K562 (cell line): ENCODE data around the gene CERS6. TPM values are rescaled to one million over a fixed set of nuclear protein-coding genes. Genes with fewer than 3 reads are reported as not detected.

ENCODE experiments used
- ATF4 ChIP-seq: fragments of 450-650 bp; formaldehyde crosslinking; IDR thresholded peaks from 2 replicates; pipeline ENCODE4 v1.4.0; 2022; ENCODE audit warnings: mild to moderate bottlenecking, moderate library complexity
- BRF2 ChIP-seq: IDR thresholded peaks from 3 replicates; pipeline ENCODE4 v1.6.1; 2011; ENCODE audit warnings: borderline replicate concordance, mild to moderate bottlenecking; ENCODE audit not compliant: insufficient read length, insufficient read depth
- CHCHD3 ChIP-seq: fragments of 250-450 bp; sonication (Bioruptor Pico); IDR thresholded peaks from 2 replicates; pipeline ENCODE4 v2.1.2; 2022; ENCODE audit warnings: mild to moderate bottlenecking
- CLOCK ChIP-seq: fragments of 250-450 bp; sonication (Bioruptor Pico); IDR thresholded peaks from 2 replicates; pipeline ENCODE4 v1.4.0; 2020; ENCODE audit warnings: mild to moderate bottlenecking, moderate library complexity, borderline replicate concordance
- CTBP1 ChIP-seq: fragments of 450-650 bp; IDR thresholded peaks from 2 replicates; pipeline ENCODE4 v1.6.1; 2016; ENCODE audit warnings: borderline replicate concordance
- ELF4 ChIP-seq: fragments of 450-650 bp; formaldehyde crosslinking; IDR thresholded peaks from 2 replicates; pipeline ENCODE4 v1.4.0; 2022; ENCODE audit warnings: missing genetic modification characterization
- EP400 ChIP-seq: fragments of 450-650 bp; IDR thresholded peaks from 2 replicates; pipeline ENCODE4 v1.6.1; 2017; ENCODE audit warnings: antibody characterized with exemption, mild to moderate bottlenecking, moderate library complexity
- HDAC8 ChIP-seq: fragments of 450-650 bp; IDR thresholded peaks from 2 replicates; pipeline ENCODE4 v1.6.1; 2016; ENCODE audit warnings: mild to moderate bottlenecking, missing genetic modification characterization, moderate library complexity, missing compliant biosample characterization
- HMGN3 ChIP-seq: IDR thresholded peaks from 2 replicates; pipeline ENCODE4 v1.6.1; 2011; ENCODE audit warnings: borderline replicate concordance, low read depth, mild to moderate bottlenecking, mixed read lengths, low read length; ENCODE audit not compliant: insufficient read length; ENCODE audit errors: extremely low read depth
- MYC ChIP-seq, 2 experiments: fragments of 250-450 bp in 1 of 2; sonication (Bioruptor Pico) in 1 of 2; IDR thresholded peaks; 2 replicates each; pipeline versions ENCODE4 v1.5.1 to v1.6.1; 2012 to 2021; ENCODE audit warnings: low read depth in 2 of 2, borderline replicate concordance in 1 of 2, improper control_type of control experiment in 1 of 2, low read length in 1 of 2, mild to moderate bottlenecking in 1 of 2, moderate library complexity in 1 of 2
- NCOR1 ChIP-seq: fragments of 450-650 bp; IDR thresholded peaks from 2 replicates; pipeline ENCODE4 v1.6.1; 2016; ENCODE audit warnings: mild to moderate bottlenecking, moderate library complexity
- NR0B1 ChIP-seq: fragments of 450-650 bp; IDR thresholded peaks from one replicate; pipeline ENCODE4 v1.6.1; 2018; ENCODE audit warnings: mild to moderate bottlenecking, moderate library complexity; ENCODE audit not compliant: partially characterized antibody
- POU5F1 ChIP-seq: fragments of 150-350 bp; IDR thresholded peaks from 2 replicates; pipeline ENCODE4 v1.6.1; 2014; ENCODE audit warnings: borderline replicate concordance, low read length, low read depth, mild to moderate bottlenecking; ENCODE audit not compliant: partially characterized antibody
- SAP30 ChIP-seq: fragments of 200-600 bp; sonication (generic); IDR thresholded peaks from 2 replicates; pipeline ENCODE4 v1.6.1; 2012; ENCODE audit warnings: borderline replicate concordance, low read depth, mild to moderate bottlenecking, moderate library complexity, low read length, control low read depth, inconsistent platforms; ENCODE audit not compliant: insufficient read depth, poor library complexity, severe bottlenecking
- SMAD4 ChIP-seq: fragments of 250-450 bp; sonication (Bioruptor Pico); conservative IDR thresholded peaks from 2 replicates; pipeline ENCODE4 v1.8.0; 2021; ENCODE audit warnings: inconsistent platforms, mild to moderate bottlenecking, moderate library complexity
- SP2 ChIP-seq: IDR thresholded peaks from 2 replicates; pipeline ENCODE4 v1.6.1; 2011; ENCODE audit warnings: mild to moderate bottlenecking, low read depth, low read length, moderate library complexity; ENCODE audit not compliant: poor library complexity, severe bottlenecking; ENCODE audit errors: extremely low read depth
- STAT5B ChIP-seq: fragments of 250-450 bp; sonication (Bioruptor Pico); IDR thresholded peaks from 2 replicates; pipeline ENCODE4 v1.8.0; 2021; ENCODE audit warnings: mild to moderate bottlenecking, inconsistent platforms
- TCF7L2 ChIP-seq: fragments of 150-350 bp; IDR thresholded peaks from 2 replicates; pipeline ENCODE4 v1.6.1; 2016; ENCODE audit warnings: low read depth, mild to moderate bottlenecking, low read length, moderate library complexity
- ZNF174 ChIP-seq: fragments of 250-450 bp; sonication (Bioruptor Pico); IDR thresholded peaks from 2 replicates; pipeline ENCODE4 v1.4.0; 2020; ENCODE audit warnings: mild to moderate bottlenecking
- polyA plus RNA-seq, 8 experiments: library from polyadenylated mRNA; depleted of rRNA in 4 of 8; stranded (reverse) in 5 of 8; unstranded in 3 of 8; fragments of >200 nt; fragmentation: Nextera tagmentation in 2 of 8; fragmentation: Illumina TruSeq in 1 of 8; extraction: Ambion mirVana in 2 of 8; extraction: Trizol in 1 of 8; gene quantifications; 2 replicates each; pipeline versions ENCODE4 v1.2.1 to v1.2.3, GENCODE V29; 2011 to 2014; ENCODE audit warnings: inconsistent platforms in 1 of 8, missing spikeins in 1 of 8
- total RNA-seq, 7 experiments: library from RNA; depleted of rRNA in 6 of 7; stranded (reverse); fragments of >200 nt in 6 of 7; fragmentation: Illumina TruSeq in 2 of 7; extraction: Trizol in 2 of 7; gene quantifications; 2 replicates each; pipeline versions ENCODE4 v1.2.1 to v1.2.3, GENCODE V29; 2011 to 2021; ENCODE audit warnings: low replicate concordance in 1 of 7

The CERS6 gene
- total and polyA plus RNA-seq, 9 of the 15 experiments (the other 6 are each of a cell fraction or from before 2014, with no cell fraction given) = 1.6 to 13.6 (median 11.4) TPM

- 0 out of 2 replicates have a peak, but pooled peaks have one; percentile 29 for TF ChIP-seq CLOCK (CRISPR knock-in tag)
- TF ChIP-seq POU5F1 = no peak
- TF ChIP-seq SP2 = no peak
- TF ChIP-seq EP400 = peak; percentile 94
- no peak for TF ChIP-seq NR0B1
- peak; percentile 88; the same call in 1 of the 2 replicates for TF ChIP-seq ELF4 (CRISPR knock-in tag)
- TF ChIP-seq ATF4 (CRISPR knock-in tag) = peak; percentile 71
- TF ChIP-seq HMGN3 = no peak
- no peak for TF ChIP-seq SAP30
- TF ChIP-seq NCOR1 = peak; percentile 98
- no peak for TF ChIP-seq TCF7L2
- TF ChIP-seq SMAD4 (CRISPR knock-in tag) = peak; percentile 93
- peak; percentile 99 for TF ChIP-seq MYC (IDR thresholded peaks at IDR 0.05; ENCODE audit: low read depth, low read length)
- peak; percentile 81; the same call in 1 of the 2 replicates for TF ChIP-seq MYC (CRISPR knock-in tag; IDR thresholded peaks at IDR 0.05; ENCODE audit: borderline replicate concordance, low read depth)
- no peak for TF ChIP-seq STAT5B (CRISPR knock-in tag)
- TF ChIP-seq HDAC8 (tag) = no peak
- TF ChIP-seq ZNF174 (CRISPR knock-in tag) = no peak
- TF ChIP-seq CTBP1 = peak; percentile 96
- no peak for TF ChIP-seq BRF2
- TF ChIP-seq CHCHD3 (CRISPR knock-in tag) = no peak
Observed at GRCh38 chr2:168773719-168774521, 317.8 kb downstream of the CERS6 start (continued).
